SIG-M5 (cell line): ENCODE measurements around the gene SORCS2.
"Not testable (repeated sequence)": the region's sequence is repeated elsewhere in the genome, so short reads cannot be mapped to it uniquely, and the experiment has no call there.

Experiments used
- DNase-seq: peaks from one replicate; lab custom pipeline; 2025; lab: John Stamatoyannopoulos, UW

The SORCS2 gene

DNA sequence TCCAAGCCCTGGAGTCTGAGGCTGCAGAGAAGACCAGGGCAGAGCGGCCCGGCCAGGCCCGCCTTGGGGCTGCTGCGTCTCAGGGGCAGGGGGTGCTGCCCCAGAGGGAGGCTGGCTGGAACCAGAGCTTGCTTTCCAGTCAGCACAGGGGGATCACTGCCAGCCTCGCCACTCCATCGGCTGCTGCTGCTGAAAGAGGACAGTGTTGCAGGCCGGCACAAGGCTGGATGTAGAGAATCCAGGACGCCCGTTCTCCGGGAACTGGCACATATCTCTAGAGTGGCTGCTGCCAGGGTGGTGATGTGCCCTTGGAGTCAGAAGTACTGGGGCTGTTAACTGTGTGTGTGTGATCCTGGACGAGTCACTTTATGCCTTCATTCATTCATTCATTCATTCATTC, 31.9 kb upstream of the SORCS2 start:
- no peak for DNase-seq

DNA sequence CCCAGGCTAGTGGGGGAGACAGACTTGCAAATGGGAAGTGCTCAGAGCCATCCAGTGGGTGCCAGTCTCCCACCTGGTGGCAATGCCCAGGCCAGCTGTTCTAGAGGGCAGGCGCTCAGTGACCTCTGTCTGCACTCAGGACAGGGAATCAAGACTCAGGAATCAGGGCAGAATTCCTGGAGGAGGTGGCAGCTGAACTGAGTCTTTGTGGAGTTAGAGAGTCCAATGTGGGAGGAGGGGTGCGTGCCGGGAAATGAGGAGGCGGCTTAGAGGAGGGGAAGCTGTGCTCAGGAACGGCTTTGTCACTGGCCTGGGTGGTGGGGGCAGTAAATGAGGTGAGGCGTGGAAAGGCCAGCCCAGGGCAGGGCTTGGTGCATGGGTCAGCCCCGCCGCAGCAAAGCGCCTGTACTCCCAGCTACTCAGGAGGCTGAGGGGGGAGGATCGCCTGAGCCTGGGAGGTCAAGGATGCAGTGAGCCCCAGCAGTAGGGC, 31.3 kb upstream of the SORCS2 start:
- DNase-seq = no peak

- no peak for DNase-seq
Measured at GRCh38 chr4:7161721-7162214, 30.6 kb upstream of the SORCS2 start.

DNA sequence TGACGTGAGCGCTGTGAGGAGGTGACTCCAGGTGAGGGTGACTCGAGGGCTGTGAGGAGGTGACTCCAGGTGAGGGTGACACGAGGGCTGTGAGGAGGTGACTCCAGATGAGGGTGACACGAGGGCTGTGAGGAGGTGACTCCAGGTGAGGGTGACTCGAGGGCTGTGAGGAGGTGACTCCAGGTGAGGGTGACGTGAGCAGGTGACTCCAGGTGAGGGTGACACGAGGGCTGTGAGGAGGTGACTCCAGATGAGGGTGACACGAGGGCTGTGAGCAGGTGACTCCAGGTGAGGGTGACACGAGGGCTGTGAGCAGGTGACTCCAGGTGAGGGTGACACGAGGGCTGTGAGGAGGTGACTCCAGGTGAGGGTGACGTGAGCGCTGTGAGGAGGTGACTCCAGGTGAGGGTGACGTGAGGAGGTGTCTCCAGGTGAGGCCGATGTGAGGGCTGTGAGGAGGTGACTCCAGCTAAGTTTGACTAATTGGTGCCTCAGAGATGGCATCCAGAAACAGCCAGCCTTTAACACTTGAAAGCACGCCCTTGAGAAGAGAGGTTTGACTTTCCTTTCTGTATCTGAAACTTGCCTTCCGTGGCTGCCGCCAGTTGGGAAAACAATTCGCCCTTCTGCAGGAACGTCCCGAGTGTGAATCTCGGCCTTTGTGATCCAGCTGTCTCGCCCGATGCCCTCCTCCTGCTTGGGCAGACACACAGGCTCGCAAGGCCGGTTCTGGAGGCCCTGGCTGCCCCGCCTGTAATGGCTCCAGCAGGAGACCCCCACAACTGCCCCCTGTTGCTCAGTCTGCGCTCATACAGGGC, 27.1 kb upstream of the SORCS2 start:
- DNase-seq = not testable (repeated sequence)

DNA sequence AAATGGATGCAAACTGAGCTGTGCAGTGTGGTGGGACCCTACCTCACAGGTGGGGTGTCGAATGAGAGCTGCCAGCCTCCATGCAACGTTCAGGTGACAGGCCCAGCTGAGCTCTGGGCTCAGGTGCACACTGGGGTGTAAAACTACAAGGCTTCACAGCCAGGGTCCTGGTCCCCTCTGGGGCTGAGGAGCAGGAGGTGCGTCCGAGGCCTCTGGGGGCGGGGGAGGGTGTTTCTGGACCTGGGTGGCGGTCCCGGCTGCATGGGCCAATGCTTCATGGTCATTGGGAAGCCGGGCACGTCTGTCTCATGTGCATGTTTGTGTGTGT, 26.5 kb upstream of the SORCS2 start:
- DNase-seq = no peak

- DNase-seq = no peak
Measured at GRCh38 chr4:7166237-7166636, 26.1 kb upstream of the SORCS2 start.

- DNase-seq = no peak
Measured at GRCh38 chr4:7166981-7167700, 25.2 kb upstream of the SORCS2 start.

GRCh38 chr4:7167706-7168105, 24.6 kb upstream of the SORCS2 start:
- DNase-seq = no peak

- no peak for DNase-seq
Measured at GRCh38 chr4:7168106-7168505, 24.2 kb upstream of the SORCS2 start.

GRCh38 chr4:7169134-7169533, 23.2 kb upstream of the SORCS2 start:
- DNase-seq = no peak

GRCh38 chr4:7170012-7170411, 22.3 kb upstream of the SORCS2 start:
- DNase-seq = no peak

DNA sequence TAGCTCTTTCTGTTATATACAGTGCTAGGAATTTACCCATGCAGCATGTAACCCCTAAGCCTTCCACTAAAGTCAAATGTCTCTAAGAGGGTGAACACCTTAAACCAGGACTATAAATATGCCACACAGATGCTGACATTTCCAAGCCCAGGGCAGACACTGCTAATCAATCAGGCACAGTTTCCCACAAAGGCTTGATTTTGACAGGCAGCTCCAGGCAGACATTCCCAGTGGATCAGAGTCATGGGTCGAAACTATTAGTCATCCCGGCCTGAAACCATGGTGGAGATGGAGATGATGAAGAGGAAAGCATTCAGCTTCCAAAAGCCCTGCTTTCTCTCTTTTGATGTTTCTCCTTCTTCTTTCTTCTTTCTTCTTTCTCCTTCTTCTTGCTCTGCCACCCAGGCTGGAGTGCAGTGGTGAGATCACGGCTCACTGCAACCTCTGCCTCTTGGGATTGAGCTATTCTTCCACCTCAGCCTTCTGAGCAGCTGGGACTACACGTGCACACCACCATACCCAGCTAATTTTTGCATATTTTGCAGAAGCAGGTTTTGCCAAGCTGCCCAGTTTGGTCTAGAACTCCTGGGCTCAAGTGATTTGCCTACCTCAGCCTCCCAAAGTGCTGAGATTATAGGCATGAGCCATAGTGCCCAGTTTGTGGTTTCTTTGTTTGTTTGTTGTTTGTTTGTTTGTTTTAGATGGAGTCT, 21.0 kb upstream of the SORCS2 start:
- no peak for DNase-seq

DNA sequence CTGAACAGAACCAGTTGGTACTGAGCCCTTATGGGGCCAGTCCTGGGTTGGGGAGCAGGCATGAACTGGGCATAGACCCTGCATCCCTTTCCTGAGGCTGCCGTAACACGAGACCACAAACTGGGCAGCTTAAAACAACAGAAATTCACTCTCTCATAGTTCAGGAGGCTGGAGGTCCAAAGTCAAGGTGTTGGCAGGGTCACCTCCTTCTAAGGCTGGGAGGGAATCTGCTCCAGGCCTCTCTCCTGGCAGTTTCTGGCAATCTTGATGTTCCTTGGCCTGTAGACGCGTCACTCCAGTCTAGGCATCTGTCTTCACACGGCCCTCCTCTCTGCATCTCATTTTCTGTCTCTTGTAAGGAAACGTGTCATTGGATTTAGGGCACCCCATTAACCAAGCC, 19.8 kb upstream of the SORCS2 start:
- no peak for DNase-seq

DNA sequence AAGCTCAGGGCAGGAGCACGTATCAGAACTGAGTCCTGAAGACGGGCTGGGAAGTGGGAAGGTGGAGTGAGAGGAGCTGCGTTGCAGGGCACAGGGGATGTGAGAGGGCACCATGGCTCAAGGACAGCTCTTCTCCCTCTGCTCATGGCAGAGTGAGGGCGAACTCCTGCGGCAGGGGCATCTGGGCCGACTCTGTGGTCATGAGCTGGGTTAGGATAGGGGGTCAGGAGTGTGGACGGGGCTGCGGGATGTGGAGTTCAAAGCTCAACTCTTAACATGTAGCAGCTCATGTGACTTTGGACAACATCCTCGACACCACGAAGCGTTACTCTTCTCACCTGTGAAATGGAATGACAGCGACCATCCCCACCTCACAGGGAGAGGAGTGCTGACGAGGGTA, 19.4 kb upstream of the SORCS2 start:
- no peak for DNase-seq

- DNase-seq = no peak
Measured at GRCh38 chr4:7173841-7174449, 18.4 kb upstream of the SORCS2 start.

DNA sequence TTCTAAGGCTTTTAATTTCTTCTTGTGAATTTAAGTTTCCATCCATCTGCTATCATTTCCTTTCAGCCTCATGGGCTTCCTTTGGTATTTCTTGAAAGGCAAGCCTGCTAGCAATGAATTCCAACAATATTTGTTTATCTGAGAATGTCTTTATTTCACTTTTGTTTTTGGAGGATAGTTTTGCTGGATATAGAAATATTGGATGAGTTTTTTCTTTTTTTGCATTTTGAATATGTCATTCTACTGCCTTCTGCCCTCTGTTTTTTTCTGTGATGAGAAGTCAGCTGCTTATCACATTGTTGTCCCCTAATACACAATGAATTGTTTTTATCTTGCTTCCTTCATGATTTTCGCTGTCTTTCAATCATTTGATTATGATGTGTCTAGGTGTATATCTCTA, 13.2 kb upstream of the SORCS2 start:
- no peak for DNase-seq

DNA sequence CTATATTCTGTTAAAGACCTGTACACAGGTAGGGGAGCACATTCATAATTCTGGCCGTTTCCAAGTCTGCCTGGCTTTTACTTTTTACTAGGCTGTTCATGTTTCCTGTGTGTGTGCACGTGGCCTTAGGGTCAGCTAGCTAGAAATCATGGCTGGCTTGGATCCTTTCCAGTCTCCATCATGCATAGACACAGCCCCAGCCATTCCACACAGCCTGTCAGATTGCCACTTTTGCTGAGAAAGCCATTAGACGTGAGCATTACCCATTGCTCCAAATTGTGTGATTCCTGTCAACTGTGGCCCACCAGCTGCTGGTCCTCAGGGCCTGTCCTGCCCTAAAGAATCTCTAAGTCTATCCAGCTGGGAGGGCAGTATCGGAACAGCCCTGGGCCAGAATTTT, 11.4 kb upstream of the SORCS2 start:
- DNase-seq = no peak

- no peak for DNase-seq
Measured at GRCh38 chr4:7182616-7183015, 9.7 kb upstream of the SORCS2 start.

DNA sequence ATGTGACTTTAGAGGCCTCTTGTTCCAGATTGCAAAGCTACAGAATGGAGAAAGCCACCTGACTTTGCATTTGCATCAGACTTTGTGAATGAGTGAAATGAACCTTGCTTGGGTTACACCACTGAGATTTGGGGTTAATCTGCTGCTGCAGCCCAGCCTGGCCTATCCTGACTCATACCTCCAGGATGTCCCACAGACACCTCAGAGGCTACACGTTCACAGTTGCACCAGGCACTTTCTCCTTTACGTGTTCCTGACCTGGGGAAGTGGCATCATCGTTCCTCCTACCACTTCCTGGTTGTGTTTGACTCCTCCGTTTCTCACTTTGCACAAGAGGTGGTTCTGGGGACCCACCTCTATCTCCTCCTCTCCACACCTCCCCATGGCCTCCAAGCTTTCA, 9.2 kb upstream of the SORCS2 start:
- DNase-seq = no peak

- no peak for DNase-seq
Measured at GRCh38 chr4:7183780-7184460, 8.4 kb upstream of the SORCS2 start.

DNA sequence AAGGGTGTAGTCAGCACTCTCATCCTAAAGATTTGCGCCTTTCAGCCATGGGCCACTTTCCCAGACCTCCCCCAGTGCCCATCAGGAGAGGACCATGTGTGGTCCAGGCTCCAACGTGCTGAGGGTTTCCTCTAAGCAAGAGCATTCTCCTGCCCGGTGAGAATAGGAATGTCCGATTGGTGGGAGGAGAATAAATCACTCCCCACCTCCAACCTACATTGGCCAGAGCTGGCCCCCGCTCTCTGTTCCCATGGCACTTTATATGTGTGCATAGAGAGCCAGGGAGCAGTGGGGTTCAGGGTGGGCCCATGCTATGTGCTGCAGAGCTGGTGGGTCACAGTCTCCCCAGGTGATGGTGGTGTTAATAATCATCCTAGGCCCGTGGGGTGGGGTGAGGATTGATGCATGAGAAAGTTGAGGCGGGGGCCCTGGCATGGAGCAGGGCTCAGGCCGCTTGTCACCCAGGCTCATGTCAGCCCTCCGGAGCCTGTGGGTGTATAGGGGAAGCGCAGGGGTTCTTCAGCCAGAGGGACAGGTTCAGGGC, 6.8 kb upstream of the SORCS2 start:
- DNase-seq = no peak
